Stimulated activated CD8-positive, alpha-beta memory T cell treated with anti-CD3 and anti-CD28 coated beads, Interleukin-15, amount 100 ng/mL, for 24 hours (primary cell): ENCODE results near the gene SLC12A7.

Experiments
- DNase-seq: peaks from one replicate; pipeline ENCODE4 v3.0.0-alpha.2; 2020; ENCODE audit warnings: low read depth

The SLC12A7 gene

GRCh38 chr5:1077491-1078020, 34.3 kb downstream of the SLC12A7 start:
- no peak for DNase-seq

- DNase-seq: no peak
These were observed 34.8 kb downstream of the SLC12A7 start for GRCh38 chr5:1077026-1077425.

DNA sequence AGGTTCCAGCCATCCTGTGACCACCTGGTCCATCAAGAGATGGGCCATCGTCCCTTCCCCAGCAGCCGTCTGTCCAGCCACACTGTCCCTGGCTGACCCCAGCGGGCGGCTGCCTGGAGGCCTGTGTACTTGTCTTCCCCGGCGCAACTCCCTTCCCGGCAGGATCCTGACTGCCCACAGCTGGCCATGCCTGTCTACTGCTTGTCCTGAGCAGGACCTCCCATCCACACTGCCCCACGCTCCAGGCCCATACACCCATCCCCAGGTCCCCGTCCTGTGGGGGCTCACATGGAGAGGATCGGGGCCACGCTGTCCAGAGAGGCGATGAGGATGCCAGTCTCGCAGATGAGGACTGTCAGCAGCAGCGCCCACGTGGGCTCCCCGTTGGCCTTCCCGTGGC, 35.5 kb downstream of the SLC12A7 start:
- DNase-seq: no peak

GRCh38 chr5:1075931-1076330, 35.9 kb downstream of the SLC12A7 start:
- DNase-seq: no peak

DNA sequence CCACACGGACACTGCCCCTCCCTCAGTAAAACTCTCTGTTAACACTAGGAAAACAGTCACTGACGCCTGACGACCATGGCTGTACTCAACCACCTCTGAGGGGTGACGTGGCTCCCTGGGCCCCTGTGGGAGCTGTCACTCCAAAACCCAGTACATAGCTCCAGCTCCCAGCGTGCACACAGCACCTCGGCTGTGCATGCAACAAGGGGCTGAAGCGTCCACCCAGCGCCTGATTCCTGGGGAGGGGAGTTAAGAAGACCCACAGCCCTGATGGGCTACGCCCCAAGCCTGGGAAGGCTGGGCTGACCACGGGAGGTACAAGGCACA, 36.3 kb downstream of the SLC12A7 start:
- DNase-seq: no peak

DNA sequence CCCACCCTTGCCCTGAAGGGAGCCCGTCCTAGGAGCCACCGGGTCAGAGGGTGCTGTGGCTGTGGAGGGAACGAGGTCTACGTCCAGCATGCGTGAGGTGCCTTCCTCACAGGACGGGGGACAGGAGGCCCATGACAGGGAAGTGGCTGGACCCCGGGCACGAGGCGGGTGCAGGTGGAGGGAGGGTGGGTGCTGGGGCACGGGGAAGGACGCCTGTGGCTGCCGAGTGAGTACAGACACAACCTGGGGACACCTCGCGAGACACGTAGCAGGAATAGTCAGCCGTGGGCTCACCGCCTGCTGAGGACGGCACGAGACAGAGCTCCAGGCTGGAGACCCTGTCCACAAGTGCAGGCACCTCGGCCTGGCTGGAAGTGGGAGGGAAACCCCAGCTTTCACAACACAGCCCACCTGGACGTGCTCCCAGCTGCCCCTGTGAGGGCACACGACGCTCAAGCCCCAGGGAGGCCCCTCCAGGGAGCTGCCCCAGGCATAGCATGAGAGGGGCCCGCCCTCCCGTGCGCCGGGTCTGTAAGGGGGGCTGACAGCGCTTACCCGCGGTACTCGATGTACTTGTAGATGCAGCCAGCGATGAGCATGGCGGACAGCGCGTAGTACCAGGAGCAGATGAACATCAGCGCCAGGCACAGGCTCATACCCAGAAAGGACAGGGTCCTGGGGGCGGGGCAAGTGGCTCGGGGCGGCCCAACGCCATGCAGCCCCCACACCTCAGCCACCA, 36.9 kb downstream of the SLC12A7 start:
- DNase-seq: no peak

DNA sequence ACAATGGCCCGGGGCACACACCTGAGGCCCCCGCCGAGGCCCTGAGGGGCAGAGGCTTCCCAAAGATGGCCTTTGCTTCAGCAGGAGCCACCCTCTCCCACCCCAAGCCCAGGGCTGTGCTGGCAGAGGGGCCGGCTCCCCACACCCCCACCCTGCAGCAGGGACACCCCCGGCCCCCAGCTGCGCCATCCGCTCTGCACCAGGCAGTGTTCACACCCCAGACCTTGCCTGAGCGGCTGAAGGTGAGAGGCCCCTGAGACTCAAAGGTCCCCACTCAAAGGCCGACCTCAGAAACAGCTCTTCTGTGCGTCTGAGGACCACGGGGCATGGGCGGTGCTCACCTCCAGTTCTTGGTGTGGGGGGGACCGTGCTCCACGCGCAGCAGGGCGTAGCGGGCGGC, 37.6 kb downstream of the SLC12A7 start:
- DNase-seq: no peak

DNA sequence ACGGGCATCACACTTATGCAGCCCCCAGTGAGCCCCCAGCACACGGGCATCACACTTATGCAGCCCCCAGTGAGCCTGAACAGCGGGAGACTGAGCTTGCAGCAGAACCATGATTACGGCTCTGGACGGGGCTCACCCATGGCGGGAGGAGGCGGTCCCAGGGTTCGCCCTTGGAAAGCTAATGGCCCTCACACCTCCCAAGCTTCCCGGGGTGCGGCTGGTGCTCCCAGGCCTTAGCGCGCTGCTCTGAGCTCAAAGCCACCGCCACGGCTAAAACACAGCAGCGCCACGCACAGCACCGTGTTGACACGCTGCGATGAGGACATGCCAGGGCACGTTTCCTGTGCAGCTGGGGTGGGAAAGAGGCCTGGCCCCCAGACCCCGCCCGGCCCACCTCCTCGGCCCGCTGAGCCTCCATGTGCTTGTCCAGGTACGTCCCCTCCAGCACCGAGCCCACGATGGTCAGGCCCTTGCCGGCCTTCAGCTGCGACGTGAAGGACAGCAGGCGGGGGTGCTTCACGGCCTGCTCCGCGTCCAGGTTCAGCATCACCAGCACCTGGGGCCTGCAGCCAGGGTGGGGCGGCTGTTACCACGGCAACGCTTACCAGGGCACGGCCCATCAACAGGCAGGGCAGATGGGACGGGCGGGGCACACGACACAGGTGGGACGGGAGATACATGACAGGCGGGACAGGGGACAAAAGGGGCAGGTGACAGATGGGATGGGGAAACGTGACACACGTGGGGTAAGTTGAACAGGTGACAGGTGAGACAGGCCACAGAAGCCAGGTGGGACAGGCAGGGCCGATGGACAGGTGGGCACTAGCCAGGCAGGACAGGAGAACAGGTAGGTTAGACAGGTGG, 38.4 kb downstream of the SLC12A7 start:
- DNase-seq: no peak

DNA sequence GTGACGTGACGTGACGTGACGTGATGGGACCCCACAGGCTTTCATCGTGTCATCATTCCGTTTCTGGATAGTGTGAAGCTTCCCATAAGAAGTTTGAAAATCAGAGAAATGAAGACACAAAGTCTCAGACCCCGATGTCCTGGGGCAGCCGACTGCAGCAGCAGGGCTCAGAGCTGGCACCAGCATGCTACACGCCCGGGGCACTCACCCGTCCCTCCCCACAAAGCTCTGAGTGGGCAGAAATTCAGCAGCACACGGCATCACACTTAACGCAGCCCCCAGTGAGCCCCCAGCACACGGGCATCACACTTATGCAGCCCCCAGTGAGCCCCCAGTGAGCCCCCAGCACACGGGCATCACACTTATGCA, 42.2 kb downstream of the SLC12A7 start:
- no peak for DNase-seq

DNA sequence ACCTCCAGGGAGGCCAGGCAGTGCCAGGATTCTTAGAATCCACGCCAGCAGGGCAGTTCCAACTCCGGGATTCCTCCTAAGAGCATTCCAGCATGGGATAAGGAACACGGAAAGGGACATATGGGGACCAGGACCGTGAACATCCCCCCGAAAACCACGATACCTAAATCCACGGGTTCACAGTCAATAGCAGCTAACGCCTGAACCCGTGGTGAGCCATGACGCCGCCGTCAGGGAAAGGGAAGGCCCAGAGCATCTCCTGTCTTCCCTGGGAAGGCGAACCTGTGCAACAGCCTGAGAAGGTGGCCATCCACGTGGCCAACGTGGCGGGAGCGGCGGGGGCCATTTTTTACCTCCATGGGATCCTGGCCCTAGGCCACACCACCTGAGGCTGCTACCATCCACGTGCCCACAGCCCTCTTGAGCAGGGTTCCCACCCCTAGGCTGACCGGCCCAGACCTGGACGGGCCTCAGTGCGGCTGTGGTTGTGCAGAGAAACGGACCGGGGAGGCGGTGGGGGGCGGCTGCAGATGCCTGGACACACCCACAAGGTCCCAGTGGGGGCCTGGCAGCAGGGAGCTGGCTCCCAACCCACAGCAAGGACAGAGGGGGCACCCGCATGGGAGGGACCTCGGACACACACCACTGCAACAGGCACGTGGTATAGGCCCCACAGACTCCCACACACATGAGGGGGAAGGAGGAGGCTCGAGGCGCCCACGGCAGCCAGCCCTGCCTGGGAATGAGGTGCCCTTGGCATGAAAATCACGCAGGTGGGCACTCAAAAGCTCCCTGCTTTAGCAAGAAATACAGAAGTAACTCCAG, 42.8 kb downstream of the SLC12A7 start:
- no peak for DNase-seq

DNA sequence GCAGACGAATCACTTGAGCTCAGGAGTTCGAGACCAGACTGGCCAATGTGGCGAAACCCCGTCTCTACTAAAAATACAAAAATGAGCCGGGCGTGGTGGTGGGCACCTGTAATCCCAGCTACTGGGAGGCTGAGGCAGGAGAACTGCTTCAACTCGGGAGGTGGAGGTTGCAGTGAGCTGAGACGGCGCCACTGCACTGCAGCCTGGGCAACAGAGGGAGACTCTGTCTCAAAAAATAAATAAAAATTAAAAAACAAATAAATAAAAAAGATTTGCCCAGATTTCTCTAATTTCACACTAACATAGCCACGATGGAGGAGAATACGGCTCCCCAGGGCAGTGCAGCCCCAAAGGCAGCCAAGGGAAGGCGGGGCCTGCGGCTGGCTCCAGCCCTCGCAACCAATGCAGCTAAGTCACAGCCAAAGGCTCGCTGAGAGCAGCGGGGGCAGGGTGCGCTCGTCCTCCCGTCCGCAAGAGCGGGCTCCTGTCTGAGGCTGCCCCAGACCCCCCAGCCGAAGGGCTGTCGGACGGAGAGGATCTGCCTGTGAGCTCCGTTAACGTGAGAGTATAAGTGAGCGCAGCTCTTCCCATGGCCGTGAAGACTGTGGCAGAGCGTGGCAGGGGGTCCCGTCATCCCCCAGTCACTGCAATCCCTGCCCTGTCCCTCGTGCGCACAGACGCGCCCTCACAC, 43.5 kb downstream of the SLC12A7 start:
- DNase-seq: no peak

- DNase-seq: no peak
These were observed 44.4 kb downstream of the SLC12A7 start for GRCh38 chr5:1067141-1068121.

- DNase-seq: no peak
These were observed 45.2 kb downstream of the SLC12A7 start for GRCh38 chr5:1066676-1067075.

DNA sequence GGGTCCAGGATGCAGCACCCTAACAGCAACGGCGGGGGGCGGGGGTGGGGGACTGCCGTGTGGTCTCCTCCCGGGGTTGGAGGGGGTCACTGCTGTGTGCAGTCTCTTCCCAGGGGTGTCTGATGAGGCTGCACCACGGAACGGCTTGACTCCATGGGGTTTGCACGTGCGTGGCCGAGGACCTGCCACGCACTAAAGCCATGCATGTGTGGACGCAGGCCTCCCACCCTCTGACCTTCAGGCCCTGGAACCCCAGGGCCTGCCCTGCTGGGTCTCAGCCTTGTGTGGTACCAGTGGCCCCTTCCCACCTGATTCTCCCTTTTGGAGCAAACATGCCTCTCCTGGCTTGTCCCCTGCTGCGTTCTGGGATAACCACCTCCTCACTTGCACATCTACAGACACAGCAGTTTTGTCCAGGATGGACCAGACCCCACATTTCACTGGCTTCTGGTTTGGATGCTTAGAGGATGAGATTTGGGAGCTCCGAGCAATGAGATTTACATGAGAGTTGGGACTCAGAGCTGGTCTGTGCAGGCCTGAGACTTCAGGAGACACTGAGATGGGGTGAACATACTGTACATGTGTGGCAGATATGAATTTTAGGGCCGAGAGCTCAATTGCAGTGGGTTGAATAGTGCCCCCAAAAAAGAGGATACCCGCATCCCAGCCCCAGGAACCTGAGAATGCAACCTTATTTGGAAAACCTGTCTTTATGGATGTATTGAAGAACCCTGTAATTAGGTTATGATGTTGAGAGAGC, 45.8 kb downstream of the SLC12A7 start:
- no peak for DNase-seq

DNA sequence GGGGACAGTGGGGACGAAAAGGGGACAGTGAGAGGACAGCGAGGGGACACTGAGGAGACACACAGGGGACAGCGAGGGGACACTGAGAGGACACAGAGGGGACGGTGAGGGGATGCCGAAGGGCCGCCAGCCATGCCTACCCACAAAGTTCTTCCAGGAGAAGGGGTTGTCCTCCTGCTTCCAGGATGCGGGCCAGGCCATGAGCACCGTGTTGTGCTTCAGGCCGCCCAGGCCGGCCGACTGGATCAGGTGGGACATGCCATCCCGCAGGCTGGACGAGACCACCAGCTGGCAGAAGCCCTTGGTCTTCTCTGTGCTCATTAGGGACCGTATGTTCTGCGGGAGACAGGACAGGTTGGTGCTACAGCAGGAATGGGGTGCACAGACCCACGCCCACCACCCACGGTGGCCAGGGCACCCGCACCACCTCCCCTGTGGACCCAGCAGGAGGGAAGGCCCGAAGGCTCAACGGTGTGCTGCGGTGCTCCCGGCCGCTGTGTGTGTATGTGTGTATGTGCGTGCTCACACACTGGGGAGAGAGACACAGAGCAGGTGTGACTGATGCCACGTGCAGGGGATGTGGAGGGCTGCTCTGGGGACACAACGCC, 46.6 kb downstream of the SLC12A7 start:
- no peak for DNase-seq

- no peak for DNase-seq
These were observed 47.3 kb downstream of the SLC12A7 start for GRCh38 chr5:1064383-1065142.

DNA sequence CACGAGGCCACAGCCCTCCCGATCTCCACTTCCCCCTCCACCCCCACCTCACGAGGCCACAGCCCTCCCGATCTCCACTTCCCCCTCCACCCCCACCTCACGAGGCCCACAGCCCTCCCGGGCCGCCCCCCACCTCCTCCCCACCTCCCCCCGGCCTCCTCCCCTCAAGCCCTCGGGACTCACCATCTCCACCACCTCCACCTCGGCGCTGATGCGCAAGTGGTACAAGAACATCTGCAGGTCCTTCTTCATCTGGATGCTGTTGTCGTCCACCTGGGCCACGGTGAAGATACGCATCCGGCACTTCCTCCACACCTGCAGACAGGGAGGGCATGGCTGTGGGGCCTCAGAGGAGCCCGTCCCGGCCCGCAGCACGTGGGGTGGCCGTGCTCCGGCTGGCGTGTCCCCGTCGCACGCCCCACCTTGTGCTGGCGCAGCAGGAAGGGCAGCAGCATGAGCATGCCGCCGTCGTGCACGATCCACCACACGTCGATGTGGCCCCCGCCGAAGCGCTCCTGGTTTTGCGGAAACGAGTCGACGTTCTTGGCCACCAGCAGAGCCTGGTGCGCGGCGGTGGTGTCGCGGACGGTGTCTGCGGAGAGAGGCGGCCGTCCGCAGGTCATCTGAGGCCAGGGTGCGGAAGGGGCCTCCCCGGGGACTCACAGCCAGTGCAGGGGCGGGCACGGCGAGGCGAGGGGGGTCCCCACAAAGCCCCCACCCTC, 48.0 kb downstream of the SLC12A7 start:
- DNase-seq: no peak
